GM21723 (cell line): ENCODE results near the gene CHST12.

Experiments
- ATAC-seq: cut with Tn5 transposase; IDR thresholded peaks from one replicate; pipeline ENCODE4 v1.9.1; 2021; ENCODE audit warnings: mild to moderate bottlenecking, moderate library complexity; ENCODE audit not compliant: unreplicated experiment

The CHST12 gene

GRCh38 chr7:2497065-2497464 lies 93.7 kb downstream of the CHST12 start:
- no peak for ATAC-seq

- no peak for ATAC-seq
Measured at GRCh38 chr7:2497500-2498336, 94.3 kb downstream of the CHST12 start.
